ENCODE results near the gene RAPSN. TPM values are rescaled to one million over a fixed set of nuclear protein-coding genes. Genes with fewer than 3 reads are reported as not detected.

The RAPSN gene
- total RNA-seq, 4 donors from 2014 or later, result 0.67 TPM; not detected in 3

DNA sequence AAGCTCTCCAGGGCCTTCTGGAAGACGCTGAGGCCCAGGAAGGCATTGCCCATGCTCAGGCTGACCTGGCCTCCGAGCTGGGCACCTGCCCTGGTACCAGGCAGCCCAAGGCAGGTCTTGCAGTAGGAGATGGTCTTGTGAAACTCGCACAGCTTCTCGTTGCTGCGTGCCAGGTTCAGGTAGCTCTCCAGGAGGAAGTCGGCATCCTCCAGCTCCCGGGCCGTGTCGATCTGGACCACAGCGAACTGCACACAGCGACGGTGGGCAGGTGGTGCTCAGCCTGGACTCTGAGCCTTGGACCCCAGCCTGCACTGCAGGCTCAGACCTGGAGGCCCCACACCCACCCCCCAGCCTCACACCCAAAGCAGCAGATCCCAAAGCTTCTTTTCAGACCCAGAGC, 1.0 kb downstream of the RAPSN start:
- no peak for DNase-seq
- TF ChIP-seq, protein P1, sequence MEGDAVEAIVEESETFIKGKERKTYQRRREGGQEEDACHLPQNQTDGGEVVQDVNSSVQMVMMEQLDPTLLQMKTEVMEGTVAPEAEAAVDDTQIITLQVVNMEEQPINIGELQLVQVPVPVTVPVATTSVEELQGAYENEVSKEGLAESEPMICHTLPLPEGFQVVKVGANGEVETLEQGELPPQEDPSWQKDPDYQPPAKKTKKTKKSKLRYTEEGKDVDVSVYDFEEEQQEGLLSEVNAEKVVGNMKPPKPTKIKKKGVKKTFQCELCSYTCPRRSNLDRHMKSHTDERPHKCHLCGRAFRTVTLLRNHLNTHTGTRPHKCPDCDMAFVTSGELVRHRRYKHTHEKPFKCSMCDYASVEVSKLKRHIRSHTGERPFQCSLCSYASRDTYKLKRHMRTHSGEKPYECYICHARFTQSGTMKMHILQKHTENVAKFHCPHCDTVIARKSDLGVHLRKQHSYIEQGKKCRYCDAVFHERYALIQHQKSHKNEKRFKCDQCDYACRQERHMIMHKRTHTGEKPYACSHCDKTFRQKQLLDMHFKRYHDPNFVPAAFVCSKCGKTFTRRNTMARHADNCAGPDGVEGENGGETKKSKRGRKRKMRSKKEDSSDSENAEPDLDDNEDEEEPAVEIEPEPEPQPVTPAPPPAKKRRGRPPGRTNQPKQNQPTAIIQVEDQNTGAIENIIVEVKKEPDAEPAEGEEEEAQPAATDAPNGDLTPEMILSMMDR (IDR thresholded peaks at IDR 0.05), result no peak
- no peak for TF ChIP-seq POLR2A (IDR thresholded peaks at IDR 0.05)
- WGBS, 2 donors, result 90 to 100% methylated on average over 2 to 7 of the region's 12 CpGs
- Histone ChIP-seq H3K9me3 (no peaks in the 10 kb centered on the region), H3K4me3 (replicated peaks in 1 of 3) (no peak overlapping the region), H3K4me1 (no peaks in the 10 kb centered on the region), H3K36me3 (no peaks in the 10 kb centered on the region), H3K27me3 (no peaks in the 10 kb centered on the region), H3K27ac (no peak overlapping the region)
- intact Hi-C loops (cut with DNase I), result no loop called here

DNA sequence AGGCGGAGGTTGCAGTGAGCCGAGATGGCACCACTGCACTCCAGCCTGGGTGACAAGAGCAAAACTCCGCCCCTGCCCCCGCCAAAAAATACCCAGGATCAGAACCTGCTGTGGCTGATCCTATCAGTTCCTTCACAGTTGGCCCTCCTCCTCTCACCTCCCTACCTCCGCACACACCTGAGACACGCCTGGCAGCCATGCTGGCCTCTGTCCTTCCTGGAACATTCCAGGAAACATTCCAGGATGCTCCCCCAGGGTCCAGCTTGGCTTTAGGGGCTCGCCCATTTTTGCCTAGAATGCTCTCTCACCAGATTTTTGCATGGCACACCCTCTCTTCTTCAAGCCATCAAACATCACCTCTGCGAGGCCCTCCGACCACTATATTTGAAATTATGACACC, 2.1 kb downstream of the RAPSN start:
- no peak for DNase-seq
- WGBS, 2 donors, result 90 to 93% methylated on average over 9 of the region's 9 CpGs
- Histone ChIP-seq H3K36me3 (no peaks in the 10 kb centered on the region), H3K27me3 (no peaks in the 10 kb centered on the region), H3K9me3 (no peaks in the 10 kb centered on the region), H3K4me1 (peaks cover 0 to 4% of the 10 kb centered on the region in 2 donors), H3K27ac (no peak overlapping the region), H3K4me3 (replicated peaks in 1 of 3) (no peak overlapping the region)
- intact Hi-C loops (cut with DNase I), result no loop called here
- TF ChIP-seq, protein P1 (IDR thresholded peaks at IDR 0.05), result no peak
- TF ChIP-seq POLR2A (IDR thresholded peaks at IDR 0.05), result no peak

DNA sequence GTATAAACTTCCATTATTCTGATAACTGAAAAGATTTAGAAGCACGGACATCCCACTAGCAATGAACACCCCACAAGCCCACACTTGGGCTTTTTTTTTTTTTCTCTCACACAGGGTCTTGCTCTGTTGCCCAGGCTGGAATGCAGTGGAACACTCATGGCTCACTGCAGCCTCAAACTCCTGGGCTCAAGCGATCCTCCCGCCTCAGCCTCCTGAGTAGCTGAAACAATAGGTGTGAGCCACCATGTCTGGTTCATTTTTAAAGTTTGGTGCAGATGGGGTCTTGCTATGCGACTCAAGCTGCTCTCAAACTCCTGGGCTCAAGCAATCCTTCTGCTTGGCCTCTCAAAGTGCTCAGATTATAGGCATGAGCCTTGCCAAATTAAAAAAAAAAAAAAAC, 3.1 kb downstream of the RAPSN start:
- no peak for DNase-seq
- Histone ChIP-seq H3K4me1 (peaks cover 0 to 4% of the 10 kb centered on the region in 2 donors), H3K4me3 (replicated peaks in 1 of 3) (no peak overlapping the region), H3K9me3 (no peaks in the 10 kb centered on the region), H3K36me3 (no peaks in the 10 kb centered on the region), H3K27ac (no peak overlapping the region), H3K27me3 (no peaks in the 10 kb centered on the region)
- intact Hi-C loops (cut with DNase I), result no loop called here
- 98% methylated on average over 4 of the region's 4 CpGs for WGBS, 2 donors
- no peak for TF ChIP-seq POLR2A (IDR thresholded peaks at IDR 0.05)

DNA sequence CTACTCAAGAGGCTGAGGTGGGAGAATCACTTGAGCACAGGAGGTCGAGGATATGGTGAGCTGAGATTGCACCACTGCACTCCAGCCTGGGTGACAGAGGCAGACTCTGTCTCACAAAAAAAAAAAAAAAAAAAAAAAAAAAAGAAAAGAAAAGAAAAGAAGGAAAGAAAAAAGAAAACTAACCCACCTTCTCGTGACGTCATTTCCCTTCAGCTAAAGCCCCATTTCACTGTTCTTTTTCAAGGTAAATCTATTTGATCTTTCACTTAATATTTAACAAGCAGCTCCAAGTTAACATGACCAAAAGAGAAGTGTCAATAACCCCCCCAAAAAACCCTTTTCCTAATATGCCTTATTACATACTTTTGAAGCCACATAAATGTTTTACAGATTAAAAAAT, 5.1 kb downstream of the RAPSN start:
- peaks cover 0 to 4% of the 10 kb centered on the region in 2 donors for H3K4me1 ChIP-seq
- no peak for DNase-seq
- WGBS, 2 donors, result 73 to 81% methylated on average over 3 of the region's 3 CpGs
- no peaks in the 10 kb centered on the region for H3K27me3 ChIP-seq
- no peak overlapping the region for H3K4me3 ChIP-seq (replicated peaks in 1 of 3)
- TF ChIP-seq POLR2A (IDR thresholded peaks at IDR 0.05), result no peak
- TF ChIP-seq, protein P1 (IDR thresholded peaks at IDR 0.05), result no peak
- no peak overlapping the region for H3K27ac ChIP-seq
- no peaks in the 10 kb centered on the region for H3K9me3 ChIP-seq
- no peaks in the 10 kb centered on the region for H3K36me3 ChIP-seq
- intact Hi-C loops (cut with DNase I), result no loop called here

DNA sequence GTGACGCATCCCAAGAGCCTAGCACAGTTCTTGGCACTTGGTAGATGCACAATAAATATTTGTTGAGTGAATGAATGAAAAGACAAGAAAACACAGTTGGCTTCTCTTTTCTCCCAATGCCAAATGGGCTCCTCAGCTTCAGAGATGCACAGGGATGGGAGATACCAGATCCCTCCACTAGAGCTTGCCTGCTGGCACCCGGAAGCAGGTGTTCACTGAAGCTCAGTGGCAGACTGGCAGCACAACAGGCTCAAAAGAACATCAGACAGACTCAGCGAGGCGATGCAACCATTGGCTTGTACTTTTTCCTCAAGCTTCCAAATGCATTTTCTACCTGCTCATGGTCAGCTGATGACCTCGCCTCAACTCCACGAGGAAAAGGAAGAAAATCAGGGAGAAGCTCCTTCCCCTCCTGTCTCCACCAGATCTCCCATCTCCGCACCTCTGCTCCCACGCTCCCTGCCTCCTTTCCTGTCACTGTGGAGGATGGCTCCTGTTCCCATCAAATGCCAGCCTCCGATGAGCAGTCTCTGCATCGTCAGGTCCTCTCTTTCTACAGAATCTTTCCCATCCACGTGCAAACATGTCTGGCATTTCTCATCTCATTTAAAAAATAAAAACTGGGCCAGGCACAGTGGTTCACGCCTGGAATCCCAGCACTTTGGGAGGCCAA, 5.8 kb downstream of the RAPSN start:
- no peak overlapping the region for H3K4me3 ChIP-seq (replicated peaks in 1 of 3)
- H3K27me3 ChIP-seq, result no peaks in the 10 kb centered on the region
- H3K36me3 ChIP-seq, result no peaks in the 10 kb centered on the region
- WGBS, 2 donors, result 80 to 84% methylated on average over 12 of the region's 12 CpGs
- TF ChIP-seq POLR2A (IDR thresholded peaks at IDR 0.05), result no peak
- TF ChIP-seq, protein P1 (IDR thresholded peaks at IDR 0.05), result peak in 1 of 6 experiments; percentile 14
- H3K27ac ChIP-seq, result no peak overlapping the region
- H3K4me1 ChIP-seq, result peaks cover under 1 to 4% of the 10 kb centered on the region in 2 donors
- intact Hi-C loops (cut with DNase I), result no loop called here
- H3K9me3 ChIP-seq, result no peaks in the 10 kb centered on the region
- DNase-seq, result peak; percentile 12 to 21
